Measurements from ENCODE around the gene EME1.

DNA sequence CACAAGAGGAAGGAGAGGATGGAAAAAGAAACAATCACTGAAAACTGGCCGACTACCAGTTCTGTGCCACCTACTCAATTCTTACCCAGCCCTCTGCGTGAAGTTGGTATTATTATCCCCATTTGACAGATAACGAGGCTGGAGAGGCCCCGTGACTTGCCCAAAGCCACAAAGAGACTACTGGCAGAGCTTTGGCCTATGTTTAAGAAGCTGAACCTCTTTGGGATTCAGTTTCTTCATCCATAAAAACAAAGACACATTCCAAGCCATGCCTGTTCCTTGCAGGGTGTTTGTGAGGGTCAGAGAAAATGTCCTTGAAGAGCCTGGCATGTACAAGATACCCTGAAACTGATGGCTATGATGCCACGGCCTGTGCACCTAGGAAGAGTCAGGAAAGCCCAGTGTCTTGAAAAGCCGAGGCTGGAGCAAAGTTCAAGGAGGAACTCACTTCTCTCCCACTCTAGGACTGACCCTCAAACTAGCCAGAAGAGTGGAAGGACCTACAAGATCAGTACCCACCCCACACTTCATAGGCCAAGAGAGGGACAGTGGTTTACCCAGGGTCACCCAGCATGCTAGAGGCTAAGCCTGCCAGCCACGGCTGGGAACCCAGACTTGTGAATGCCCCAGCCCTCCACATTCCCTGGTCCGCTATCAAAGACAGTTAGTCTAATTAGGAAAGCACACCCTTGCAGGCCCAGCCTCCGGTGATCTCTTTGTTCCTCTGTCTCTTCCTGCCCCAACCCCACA is 51.4 kb downstream of the EME1 start:
- TF ChIP-seq POLR2A (IDR thresholded peaks at IDR 0.05) = no peak
- TF ChIP-seq, protein P1, sequence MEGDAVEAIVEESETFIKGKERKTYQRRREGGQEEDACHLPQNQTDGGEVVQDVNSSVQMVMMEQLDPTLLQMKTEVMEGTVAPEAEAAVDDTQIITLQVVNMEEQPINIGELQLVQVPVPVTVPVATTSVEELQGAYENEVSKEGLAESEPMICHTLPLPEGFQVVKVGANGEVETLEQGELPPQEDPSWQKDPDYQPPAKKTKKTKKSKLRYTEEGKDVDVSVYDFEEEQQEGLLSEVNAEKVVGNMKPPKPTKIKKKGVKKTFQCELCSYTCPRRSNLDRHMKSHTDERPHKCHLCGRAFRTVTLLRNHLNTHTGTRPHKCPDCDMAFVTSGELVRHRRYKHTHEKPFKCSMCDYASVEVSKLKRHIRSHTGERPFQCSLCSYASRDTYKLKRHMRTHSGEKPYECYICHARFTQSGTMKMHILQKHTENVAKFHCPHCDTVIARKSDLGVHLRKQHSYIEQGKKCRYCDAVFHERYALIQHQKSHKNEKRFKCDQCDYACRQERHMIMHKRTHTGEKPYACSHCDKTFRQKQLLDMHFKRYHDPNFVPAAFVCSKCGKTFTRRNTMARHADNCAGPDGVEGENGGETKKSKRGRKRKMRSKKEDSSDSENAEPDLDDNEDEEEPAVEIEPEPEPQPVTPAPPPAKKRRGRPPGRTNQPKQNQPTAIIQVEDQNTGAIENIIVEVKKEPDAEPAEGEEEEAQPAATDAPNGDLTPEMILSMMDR (IDR thresholded peaks at IDR 0.05) = no peak

Data from upper lobe of left lung (tissue), 4 donors.